ENCODE measurements around the gene MN1.

DNA sequence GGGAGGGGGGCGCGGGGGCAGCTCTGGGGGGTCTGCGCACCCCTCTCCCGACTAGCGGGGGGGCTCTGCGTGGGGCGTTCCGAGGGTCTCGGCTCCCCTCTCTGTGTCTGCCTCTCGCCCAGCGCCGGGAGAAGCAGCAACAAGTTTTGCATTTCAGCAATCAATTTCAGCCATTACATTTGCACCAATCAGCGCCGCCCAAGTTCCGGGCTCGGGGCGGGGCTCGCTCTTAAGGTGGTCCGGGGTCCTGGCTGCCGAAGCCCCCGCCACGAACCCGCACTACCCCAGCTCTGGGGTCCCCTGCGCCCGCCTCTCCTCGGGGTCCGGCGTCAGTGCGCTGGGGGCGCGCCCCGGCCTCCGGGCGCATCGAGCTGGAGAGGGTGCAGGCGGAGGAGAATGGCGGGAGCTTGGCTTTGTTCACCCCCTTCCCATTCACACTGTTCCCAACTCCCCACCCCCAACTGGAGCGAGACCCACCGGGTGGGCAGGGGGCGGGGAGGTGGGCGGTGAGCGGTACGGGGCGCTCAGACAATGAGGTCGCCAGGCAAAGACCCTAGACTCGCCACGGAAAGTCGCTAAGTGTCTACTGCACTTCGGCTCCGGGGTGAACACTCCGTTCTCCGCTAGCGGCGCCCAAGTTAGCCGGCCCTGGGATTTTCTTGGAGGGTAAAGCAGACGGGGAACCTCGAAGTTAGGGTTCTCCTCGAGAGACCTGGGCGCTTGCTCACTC lies at the start of gene MN1:
- no peak for TF ChIP-seq POLR2A (IDR thresholded peaks at IDR 0.05; ENCODE audit: extremely low read depth, insufficient read length)
- TF ChIP-seq, protein P1, sequence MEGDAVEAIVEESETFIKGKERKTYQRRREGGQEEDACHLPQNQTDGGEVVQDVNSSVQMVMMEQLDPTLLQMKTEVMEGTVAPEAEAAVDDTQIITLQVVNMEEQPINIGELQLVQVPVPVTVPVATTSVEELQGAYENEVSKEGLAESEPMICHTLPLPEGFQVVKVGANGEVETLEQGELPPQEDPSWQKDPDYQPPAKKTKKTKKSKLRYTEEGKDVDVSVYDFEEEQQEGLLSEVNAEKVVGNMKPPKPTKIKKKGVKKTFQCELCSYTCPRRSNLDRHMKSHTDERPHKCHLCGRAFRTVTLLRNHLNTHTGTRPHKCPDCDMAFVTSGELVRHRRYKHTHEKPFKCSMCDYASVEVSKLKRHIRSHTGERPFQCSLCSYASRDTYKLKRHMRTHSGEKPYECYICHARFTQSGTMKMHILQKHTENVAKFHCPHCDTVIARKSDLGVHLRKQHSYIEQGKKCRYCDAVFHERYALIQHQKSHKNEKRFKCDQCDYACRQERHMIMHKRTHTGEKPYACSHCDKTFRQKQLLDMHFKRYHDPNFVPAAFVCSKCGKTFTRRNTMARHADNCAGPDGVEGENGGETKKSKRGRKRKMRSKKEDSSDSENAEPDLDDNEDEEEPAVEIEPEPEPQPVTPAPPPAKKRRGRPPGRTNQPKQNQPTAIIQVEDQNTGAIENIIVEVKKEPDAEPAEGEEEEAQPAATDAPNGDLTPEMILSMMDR (IDR thresholded peaks at IDR 0.05; ENCODE audit: low read depth, low read length): no peak

Data from NB4 (cell line).